Suprapubic skin (tissue), 4 donors: ENCODE results near the gene MORN5. TPM values are rescaled to one million over a fixed set of nuclear protein-coding genes. Genes with fewer than 3 reads are reported as not detected.

Source experiments
- DNase-seq, 2 donors: peaks; one replicate each; pipeline ENCODE4 v3.0.0-alpha.2; 2019; ENCODE audit warnings: low spot score in 2 of 2
- H3K27ac ChIP-seq: fragments of 200-600 bp; sonication (generic); one replicate; pipeline ENCODE4 v1.5.1; 2019
- H3K27me3 ChIP-seq: fragments of 200-600 bp; sonication (generic); one replicate; pipeline ENCODE4 v1.5.1; 2019
- H3K36me3 ChIP-seq: fragments of 200-600 bp; sonication (generic); one replicate; pipeline ENCODE4 v1.5.1; 2019
- H3K4me1 ChIP-seq: fragments of 200-600 bp; sonication (generic); one replicate; pipeline ENCODE4 v1.5.1; 2019
- H3K4me3 ChIP-seq: fragments of 200-600 bp; sonication (generic); one replicate; pipeline ENCODE4 v1.5.1; 2019; ENCODE audit warnings: mild to moderate bottlenecking
- H3K9me3 ChIP-seq: fragments of 200-600 bp; sonication (generic); one replicate; pipeline ENCODE4 v1.5.1; 2019
- CTCF ChIP-seq, 2 donors: fragments of 200-600 bp in 1 of 2; fragments of 450-650 bp in 1 of 2; sonication (generic) in 1 of 2; IDR thresholded peaks; one replicate each; pipeline ENCODE4 v1.5.1; 2016 to 2019; ENCODE audit warnings: antibody characterized with exemption in 2 of 2, mild to moderate bottlenecking in 1 of 2, moderate library complexity in 1 of 2
- EP300 ChIP-seq: sonication (generic); formaldehyde crosslinking; IDR thresholded peaks from one replicate; pipeline ENCODE4 v1.6.1; 2017; ENCODE audit warnings: antibody characterized with exemption
- POLR2A ChIP-seq, 2 donors: fragments of 450-650 bp; IDR thresholded peaks; one replicate each; pipeline ENCODE4 v1.6.1; 2017; ENCODE audit warnings: antibody characterized with exemption in 2 of 2, mild to moderate bottlenecking in 2 of 2, moderate library complexity in 2 of 2
- POLR2AphosphoS5 ChIP-seq, 3 donors: sonication (generic); formaldehyde crosslinking; IDR thresholded peaks; one replicate each; pipeline ENCODE4 v1.6.1; 2017; ENCODE audit warnings: antibody characterized with exemption in 3 of 3
- WGBS: methylation state at CpG from one replicate; pipeline ENCODE4 v1.1.5; 2018; 5-methylcytosine and 5-hydroxymethylcytosine counted together
- total RNA-seq, 4 donors: library from RNA; depleted of rRNA; stranded (reverse); fragments of >200 nt; gene quantifications; one replicate each; pipeline ENCODE4 v1.1.0, GENCODE V29; 2016

The MORN5 gene
- total RNA-seq, 4 donors from 2014 or later = not detected

GRCh38 chr9:122225312-122226141 is 65.8 kb downstream of the MORN5 start:
- 72% methylated on average over 46 of the region's 51 CpGs for whole genome bisulfite sequencing
- peak overlapping the region; percentile 53 for H3K4me3 ChIP-seq

GRCh38 chr9:122226142-122226757 is 66.5 kb downstream of the MORN5 start:
- no peak for DNase-seq
- H3K4me1 ChIP-seq = peaks cover 42% of the 10 kb centered on the region
- no peaks in the 10 kb centered on the region for H3K36me3 ChIP-seq
- H3K4me3 ChIP-seq = peak overlapping the region; percentile 53
- no peak for TF ChIP-seq POLR2A (IDR thresholded peaks at IDR 0.05)
- no peak for TF ChIP-seq POLR2AphosphoS5 (IDR thresholded peaks at IDR 0.05)
- no peak for TF ChIP-seq CTCF (IDR thresholded peaks at IDR 0.05)
- no peak for TF ChIP-seq EP300
- 3% methylated on average over 13 of the region's 51 CpGs for WGBS
- H3K27me3 ChIP-seq = peaks cover 99% of the 10 kb centered on the region
- no peaks in the 10 kb centered on the region for H3K9me3 ChIP-seq
- H3K27ac ChIP-seq = no peak overlapping the region

More at GRCh38 chr9:122225312-122226141, 65.8 kb downstream of the MORN5 start:
- H3K36me3 ChIP-seq = no peaks in the 10 kb centered on the region
- no peak for DNase-seq
- H3K27me3 ChIP-seq = peaks cover 100% of the 10 kb centered on the region
- TF ChIP-seq POLR2AphosphoS5 (IDR thresholded peaks at IDR 0.05) (no peak), POLR2A (IDR thresholded peaks at IDR 0.05) (no peak), CTCF (IDR thresholded peaks at IDR 0.05) (no peak), EP300 (no peak)
- no peak overlapping the region for H3K27ac ChIP-seq
- H3K4me1 ChIP-seq = peaks cover 44% of the 10 kb centered on the region
- H3K9me3 ChIP-seq = no peaks in the 10 kb centered on the region

- Histone ChIP-seq H3K4me1 (peaks cover 42% of the 10 kb centered on the region), H3K36me3 (no peaks in the 10 kb centered on the region), H3K27ac (no peak overlapping the region), H3K9me3 (no peaks in the 10 kb centered on the region), H3K27me3 (peaks cover 94% of the 10 kb centered on the region), H3K4me3 (peak overlapping the region; percentile 53)
- TF ChIP-seq POLR2AphosphoS5 (IDR thresholded peaks at IDR 0.05) (no peak), EP300 (no peak), CTCF (IDR thresholded peaks at IDR 0.05) (no peak)
- no peak for DNase-seq
- 27% methylated on average over 45 of the region's 59 CpGs for WGBS
These were observed 67.3 kb downstream of the MORN5 start for GRCh38 chr9:122226758-122227574.

- no peak overlapping the region for H3K27ac ChIP-seq
- 16% methylated on average over 10 of the region's 10 CpGs for WGBS
- peaks cover 89% of the 10 kb centered on the region for H3K27me3 ChIP-seq
- no peaks in the 10 kb centered on the region for H3K36me3 ChIP-seq
- H3K9me3 ChIP-seq = no peaks in the 10 kb centered on the region
- TF ChIP-seq POLR2A (IDR thresholded peaks at IDR 0.05) (no peak), POLR2AphosphoS5 (IDR thresholded peaks at IDR 0.05) (no peak), CTCF (IDR thresholded peaks at IDR 0.05) (no peak)
- DNase-seq = no peak
- peaks cover 41% of the 10 kb centered on the region for H3K4me1 ChIP-seq
- H3K4me3 ChIP-seq = peak overlapping the region; percentile 53
These were observed 67.8 kb downstream of the MORN5 start for GRCh38 chr9:122227575-122227900.

- WGBS = 0% methylated on average over 38 of the region's 38 CpGs
- Histone ChIP-seq H3K27ac (no peak overlapping the region), H3K4me3 (peak overlapping the region; percentile 53), H3K4me1 (peaks cover 35% of the 10 kb centered on the region), H3K36me3 (no peaks in the 10 kb centered on the region), H3K9me3 (no peaks in the 10 kb centered on the region), H3K27me3 (peaks cover 82% of the 10 kb centered on the region)
- DNase-seq = no peak
- TF ChIP-seq CTCF (IDR thresholded peaks at IDR 0.05) = no peak
These were observed 68.5 kb downstream of the MORN5 start for GRCh38 chr9:122228191-122228567.
